ENCODE measurements around the gene SETDB2.

GRCh38 chr13:49403996-49404702 is 39.9 kb upstream of the SETDB2 start:
- TF ChIP-seq EZH2 (IDR thresholded peaks at IDR 0.05) = no peak
- TF ChIP-seq POLR2AphosphoS5 (IDR thresholded peaks at IDR 0.05; ENCODE audit: borderline replicate concordance, low read depth, low read length) = no peak
- no peak for TF ChIP-seq FOXP2 (optimal IDR thresholded peaks at IDR 0.05; ENCODE audit: control extremely low read depth, extremely low read length, insufficient read depth)
